Upper lobe of left lung (tissue), 6 donors: Measurements from ENCODE around the gene TMEM259. TPM values are rescaled to one million over a fixed set of nuclear protein-coding genes. Genes with fewer than 3 reads are reported as not detected.

Experiments
- ATAC-seq, 2 donors: fragments of 200-7000 bp; cut with Tn5 transposase; one replicate each; pipeline ENCODE4 v1.9.1; 2022; ENCODE audit warnings: mild to moderate bottlenecking in 2 of 2, moderate library complexity in 2 of 2; ENCODE audit not compliant: low FRiP score in 2 of 2
- DNase-seq, 2 donors: peaks; one replicate each; pipeline ENCODE4 v3.0.0-alpha.2; 2019 to 2020
- H3K27ac ChIP-seq, 4 donors: fragments of 200-600 bp; sonication (generic); one replicate each; pipeline ENCODE4 v1.5.1; 2016 to 2019
- H3K27me3 ChIP-seq, 4 donors: fragments of 200-600 bp; sonication (generic); one replicate each; pipeline ENCODE4 v1.5.1; 2017 to 2019
- H3K36me3 ChIP-seq, 4 donors: fragments of 200-600 bp; sonication (generic); one replicate each; pipeline ENCODE4 v1.5.1; 2016 to 2019
- H3K4me1 ChIP-seq, 4 donors: fragments of 200-600 bp; sonication (generic); one replicate each; pipeline ENCODE4 v1.5.1; 2018 to 2019
- H3K4me3 ChIP-seq, 4 donors: fragments of 200-600 bp; sonication (generic); one replicate each; pipeline ENCODE4 v1.5.1; 2017 to 2019; ENCODE audit warnings: mild to moderate bottlenecking in 2 of 4, moderate library complexity in 1 of 4
- H3K9me3 ChIP-seq, 4 donors: fragments of 200-600 bp; sonication (generic); one replicate each; pipeline ENCODE4 v1.5.1; 2018 to 2019
- CTCF ChIP-seq, 6 experiments: fragments of 450-650 bp in 4 of 6; fragments of 200-600 bp in 2 of 6; sonication (generic) in 2 of 6; IDR thresholded peaks; one replicate each; pipeline ENCODE4 v1.5.1; 2016 to 2019; ENCODE audit warnings: antibody characterized with exemption in 6 of 6
- EP300 ChIP-seq, 4 donors: sonication (generic); formaldehyde crosslinking; IDR thresholded peaks; one replicate each; pipeline ENCODE4 v1.5.1; 2017; ENCODE audit warnings: antibody characterized with exemption in 4 of 4, control low read depth in 2 of 4
- POLR2A ChIP-seq, 4 donors: fragments of 450-650 bp; IDR thresholded peaks; one replicate each; pipeline ENCODE4 v1.5.1; 2016 to 2017; ENCODE audit warnings: antibody characterized with exemption in 4 of 4, mild to moderate bottlenecking in 2 of 4
- POLR2AphosphoS5 ChIP-seq, 2 donors: sonication (generic); formaldehyde crosslinking; IDR thresholded peaks; one replicate each; pipeline ENCODE4 v1.5.1; 2017; ENCODE audit warnings: antibody characterized with exemption in 2 of 2
- WGBS, 2 donors: methylation state at CpG; one replicate each; pipeline ENCODE4 v1.1.5; 2017 to 2018; 5-methylcytosine and 5-hydroxymethylcytosine counted together
- total RNA-seq, 6 donors: library from RNA; depleted of rRNA in 4 of 6; stranded (reverse); fragments of >200 nt in 4 of 6; gene quantifications; one replicate each; pipeline versions ENCODE4 v1.1.0 to v1.2.1, GENCODE V29; 2016 to 2021
- donor health status: DM: no; HTN: no; CAD: no; lungs with moderate emphysema.
- donor health status: DM: no; HTN: yes; CAD: no; lungs with severe emphysema.

The TMEM259 gene
- total RNA-seq, 6 donors from 2014 or later = 143 to 643 (median 208) TPM

- DNase-seq (no peak), ATAC-seq (no peak)
- H3K4me3 ChIP-seq = no peak overlapping the region
- H3K27me3 ChIP-seq = no peaks in the 10 kb centered on the region
- TF ChIP-seq POLR2A (IDR thresholded peaks at IDR 0.05) = no peak
- no peak for TF ChIP-seq POLR2AphosphoS5 (IDR thresholded peaks at IDR 0.05)
- no peak for TF ChIP-seq CTCF (IDR thresholded peaks at IDR 0.05)
- no peak for TF ChIP-seq EP300 (IDR thresholded peaks at IDR 0.05)
- WGBS, 2 donors = 91 to 92% methylated on average over 11 to 17 of the region's 17 CpGs
- peaks cover 0 to 11% (median 3%) of the 10 kb centered on the region in 4 donors for H3K4me1 ChIP-seq
- H3K36me3 ChIP-seq = peaks cover 25 to 66% (median 54%) of the 10 kb centered on the region in 4 donors
- no peak overlapping the region for H3K27ac ChIP-seq
- peaks cover 4 to 8% (median 6%) of the 10 kb centered on the region in 4 donors for H3K9me3 ChIP-seq
These were observed 54.3 kb downstream of the TMEM259 start for GRCh38 chr19:966485-967088.

- Histone ChIP-seq H3K27ac (no peak overlapping the region), H3K4me1 (peaks cover 4 to 18% (median 11%) of the 10 kb centered on the region in 4 donors), H3K9me3 (no peaks in the 10 kb centered on the region), H3K4me3 (no peak overlapping the region), H3K27me3 (no peaks in the 10 kb centered on the region), H3K36me3 (peaks cover 17 to 61% (median 41%) of the 10 kb centered on the region in 4 donors)
- WGBS, 2 donors = 95 to 99% methylated on average over 19 of the region's 19 CpGs
- DNase-seq (peak in 1 of 2 donors; percentile 71), ATAC-seq (no peak)
- TF ChIP-seq POLR2AphosphoS5 (IDR thresholded peaks at IDR 0.05) (no peak), EP300 (IDR thresholded peaks at IDR 0.05) (no peak), POLR2A (IDR thresholded peaks at IDR 0.05) (no peak), CTCF (IDR thresholded peaks at IDR 0.05) (no peak)
These were observed 55.9 kb downstream of the TMEM259 start for GRCh38 chr19:964761-965694.

GRCh38 chr19:964116-964520 is 56.8 kb downstream of the TMEM259 start:
- no peak for DNase-seq
- TF ChIP-seq POLR2AphosphoS5 (IDR thresholded peaks at IDR 0.05) (no peak), CTCF (IDR thresholded peaks at IDR 0.05) (no peak), POLR2A (IDR thresholded peaks at IDR 0.05) (no peak), EP300 (IDR thresholded peaks at IDR 0.05) (no peak)
- no peaks in the 10 kb centered on the region for H3K9me3 ChIP-seq
- ATAC-seq = no peak
- no peak overlapping the region for H3K27ac ChIP-seq
- peaks cover 4 to 18% (median 11%) of the 10 kb centered on the region in 4 donors for H3K4me1 ChIP-seq
- no peaks in the 10 kb centered on the region for H3K27me3 ChIP-seq
- 95 to 96% methylated on average over 12 to 16 of the region's 16 CpGs for WGBS, 2 donors
- H3K36me3 ChIP-seq = peaks cover 15 to 57% (median 34%) of the 10 kb centered on the region in 4 donors
- H3K4me3 ChIP-seq = no peak overlapping the region

DNA sequence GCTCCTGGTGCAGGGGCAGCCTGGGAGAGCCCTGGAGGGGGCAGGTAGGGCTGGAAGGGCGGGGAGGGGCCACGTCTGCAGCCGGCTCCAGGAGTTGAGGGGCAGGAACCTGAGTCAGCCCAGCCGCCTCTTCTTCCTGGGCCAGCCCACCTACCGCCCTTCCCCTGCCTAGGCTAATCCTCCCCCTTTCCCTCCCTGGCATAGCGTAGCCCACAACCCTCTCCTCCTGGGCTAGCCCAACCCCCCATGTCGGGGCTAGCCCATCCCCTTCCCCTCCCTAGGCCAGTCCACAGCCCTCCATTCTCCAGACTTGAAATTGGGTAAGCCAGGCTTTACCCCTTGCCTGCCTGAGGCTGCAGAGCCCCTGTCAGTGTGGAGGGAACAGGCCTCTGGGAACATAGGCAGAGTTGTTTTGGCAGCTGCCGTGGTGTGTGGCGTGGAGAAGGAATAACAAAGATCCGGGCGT is 57.4 kb downstream of the TMEM259 start:
- H3K9me3 ChIP-seq = no peaks in the 10 kb centered on the region
- DNase-seq (no peak), ATAC-seq (no peak)
- no peak for TF ChIP-seq POLR2AphosphoS5 (IDR thresholded peaks at IDR 0.05)
- no peak for TF ChIP-seq POLR2A (IDR thresholded peaks at IDR 0.05)
- TF ChIP-seq CTCF (IDR thresholded peaks at IDR 0.05) = no peak
- no peak for TF ChIP-seq EP300 (IDR thresholded peaks at IDR 0.05)
- 81 to 86% methylated on average over 10 to 11 of the region's 11 CpGs for WGBS, 2 donors
- H3K4me3 ChIP-seq = no peak overlapping the region
- H3K36me3 ChIP-seq = peaks cover 9 to 51% (median 28%) of the 10 kb centered on the region in 4 donors
- no peaks in the 10 kb centered on the region for H3K27me3 ChIP-seq
- H3K4me1 ChIP-seq = peaks cover 4 to 18% (median 11%) of the 10 kb centered on the region in 4 donors
- no peak overlapping the region for H3K27ac ChIP-seq
